Hepatocyte (in vitro differentiated cells): ENCODE measurements around the gene RUNX1. TPM values are rescaled to one million over a fixed set of nuclear protein-coding genes. Genes with fewer than 3 reads are reported as not detected.

Source experiments
- DNase-seq: peaks from one replicate; pipeline ENCODE4 v3.0.0-alpha.2; 2016; ENCODE audit warnings: low spot score
- H2AFZ ChIP-seq: fragments of 200-600 bp; sonication (generic); 2 replicates; pipeline ENCODE4 v1.6.0; 2016; ENCODE audit warnings: antibody characterized with exemption, mild to moderate bottlenecking
- H3K27ac ChIP-seq: fragments of 200-600 bp; sonication (generic); 2 replicates; pipeline ENCODE4 v1.5.1; 2016; ENCODE audit warnings: mild to moderate bottlenecking
- H3K27me3 ChIP-seq: fragments of 200-600 bp; sonication (generic); 2 replicates; pipeline ENCODE4 v1.6.1; 2016
- H3K36me3 ChIP-seq: fragments of 200-600 bp; sonication (generic); replicated peaks from 2 replicates; pipeline ENCODE4 v1.5.1; 2016; ENCODE audit warnings: low read depth; ENCODE audit not compliant: insufficient read depth
- H3K4me1 ChIP-seq: fragments of 200-600 bp; sonication (generic); 2 replicates; pipeline ENCODE4 v1.5.1; 2016; ENCODE audit warnings: mild to moderate bottlenecking, moderate library complexity; ENCODE audit not compliant: insufficient read depth
- H3K4me2 ChIP-seq: fragments of 200-600 bp; sonication (generic); 2 replicates; pipeline ENCODE4 v1.6.0; 2016
- H3K4me3 ChIP-seq: fragments of 200-600 bp; sonication (generic); 2 replicates; pipeline ENCODE4 v1.5.1; 2016; ENCODE audit warnings: mild to moderate bottlenecking
- H3K79me2 ChIP-seq: fragments of 200-600 bp; sonication (generic); 2 replicates; pipeline ENCODE4 v1.6.0; 2017; ENCODE audit warnings: mild to moderate bottlenecking
- H3K9me2 ChIP-seq: fragments of 200-600 bp; sonication (generic); replicated peaks from 2 replicates; pipeline ENCODE4 v1.6.0; 2017; ENCODE audit warnings: mild to moderate bottlenecking; ENCODE audit not compliant: insufficient read depth
- H3K9me3 ChIP-seq: fragments of 200-600 bp; sonication (generic); 2 replicates; pipeline ENCODE4 v1.5.1; 2016; ENCODE audit warnings: low read depth, mild to moderate bottlenecking
- H4K20me1 ChIP-seq: fragments of 200-600 bp; sonication (generic); 2 replicates; pipeline ENCODE4 v1.6.0; 2016; ENCODE audit warnings: mild to moderate bottlenecking; ENCODE audit not compliant: insufficient read depth, poor library complexity, severe bottlenecking
- EZH2 ChIP-seq: fragments of 200-600 bp; sonication (generic); IDR thresholded peaks from 2 replicates; pipeline ENCODE4 v1.6.1; 2016; ENCODE audit warnings: antibody characterized with exemption, mild to moderate bottlenecking, borderline replicate concordance
- EZH2phosphoT487 ChIP-seq: fragments of 200-600 bp; sonication (generic); IDR thresholded peaks from one replicate; pipeline ENCODE4 v1.6.1; 2018; ENCODE audit warnings: antibody characterized with exemption, mild to moderate bottlenecking, low read depth, moderate library complexity; ENCODE audit not compliant: unreplicated experiment, severe bottlenecking
- WGBS: methylation state at CpG from one replicate; pipeline ENCODE4 v1.1.6; 2016; ENCODE audit warnings: low lambda C conversion rate; ENCODE audit errors: missing lambda C conversion rate; 5-methylcytosine and 5-hydroxymethylcytosine counted together
- polyA plus RNA-seq: library from polyadenylated mRNA; unstranded; fragments of >200 nt; fragmentation: Nextera tagmentation; extraction: Ambion mirVana; gene quantifications from 2 replicates; pipeline ENCODE4 v1.2.1, GENCODE V29; 2016
- total RNA-seq: library from RNA; depleted of rRNA; stranded (reverse); fragments of >200 nt; gene quantifications from 2 replicates; pipeline ENCODE4 v1.2.3, GENCODE V29; 2014
- TF ChIP-seq, protein P1 (sequence below): fragments of 200-600 bp; sonication (generic); IDR thresholded peaks from 2 replicates; pipeline ENCODE4 v1.5.1; 2016; ENCODE audit warnings: antibody characterized with exemption, mild to moderate bottlenecking; ENCODE audit not compliant: poor library complexity

RUNX1 gene
- total and polyA plus RNA-seq, 2 experiments from 2014 or later, result 8.5 to 10.9 TPM

DNA sequence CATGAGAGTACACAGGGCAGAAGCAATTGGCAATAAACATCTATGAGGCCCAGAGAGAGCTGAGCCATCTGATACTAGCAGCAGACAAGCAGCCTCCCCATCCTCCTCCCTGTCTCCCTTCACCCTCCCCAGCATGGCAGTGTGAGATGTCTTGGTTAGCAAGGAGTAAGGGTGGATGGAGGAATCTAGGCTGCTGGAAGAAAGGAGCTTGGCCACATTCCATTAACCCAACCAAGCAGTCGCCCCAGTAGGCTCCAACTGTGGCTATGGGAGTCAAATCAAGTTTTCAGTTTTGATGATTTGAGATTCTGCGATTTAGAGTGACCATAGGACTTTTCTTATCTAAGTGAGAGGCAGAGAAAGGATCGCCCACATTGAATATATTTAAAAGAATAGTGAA is 12.9 kb upstream of the RUNX1 start:
- no peaks in the 10 kb centered on the region for H3K79me2 ChIP-seq
- 88% methylated on average over 3 of the region's 3 CpGs for WGBS
- H3K9me3 ChIP-seq, result no peaks in the 10 kb centered on the region
- no peak overlapping the region for H3K27ac ChIP-seq
- TF ChIP-seq, protein P1, sequence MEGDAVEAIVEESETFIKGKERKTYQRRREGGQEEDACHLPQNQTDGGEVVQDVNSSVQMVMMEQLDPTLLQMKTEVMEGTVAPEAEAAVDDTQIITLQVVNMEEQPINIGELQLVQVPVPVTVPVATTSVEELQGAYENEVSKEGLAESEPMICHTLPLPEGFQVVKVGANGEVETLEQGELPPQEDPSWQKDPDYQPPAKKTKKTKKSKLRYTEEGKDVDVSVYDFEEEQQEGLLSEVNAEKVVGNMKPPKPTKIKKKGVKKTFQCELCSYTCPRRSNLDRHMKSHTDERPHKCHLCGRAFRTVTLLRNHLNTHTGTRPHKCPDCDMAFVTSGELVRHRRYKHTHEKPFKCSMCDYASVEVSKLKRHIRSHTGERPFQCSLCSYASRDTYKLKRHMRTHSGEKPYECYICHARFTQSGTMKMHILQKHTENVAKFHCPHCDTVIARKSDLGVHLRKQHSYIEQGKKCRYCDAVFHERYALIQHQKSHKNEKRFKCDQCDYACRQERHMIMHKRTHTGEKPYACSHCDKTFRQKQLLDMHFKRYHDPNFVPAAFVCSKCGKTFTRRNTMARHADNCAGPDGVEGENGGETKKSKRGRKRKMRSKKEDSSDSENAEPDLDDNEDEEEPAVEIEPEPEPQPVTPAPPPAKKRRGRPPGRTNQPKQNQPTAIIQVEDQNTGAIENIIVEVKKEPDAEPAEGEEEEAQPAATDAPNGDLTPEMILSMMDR, result no peak
- TF ChIP-seq EZH2phosphoT487 (no peak), EZH2 (no peak)
- H4K20me1 ChIP-seq, result no peaks in the 10 kb centered on the region
- no peak overlapping the region for H2AFZ ChIP-seq
- no peak for DNase-seq
- H3K4me3 ChIP-seq, result no peak overlapping the region
- H3K27me3 ChIP-seq, result no peaks in the 10 kb centered on the region
- H3K36me3 ChIP-seq, result no peaks in the 10 kb centered on the region
- no peaks in the 10 kb centered on the region for H3K4me1 ChIP-seq
- no peak overlapping the region for H3K4me2 ChIP-seq
- H3K9me2 ChIP-seq, result no peaks in the 10 kb centered on the region

DNA sequence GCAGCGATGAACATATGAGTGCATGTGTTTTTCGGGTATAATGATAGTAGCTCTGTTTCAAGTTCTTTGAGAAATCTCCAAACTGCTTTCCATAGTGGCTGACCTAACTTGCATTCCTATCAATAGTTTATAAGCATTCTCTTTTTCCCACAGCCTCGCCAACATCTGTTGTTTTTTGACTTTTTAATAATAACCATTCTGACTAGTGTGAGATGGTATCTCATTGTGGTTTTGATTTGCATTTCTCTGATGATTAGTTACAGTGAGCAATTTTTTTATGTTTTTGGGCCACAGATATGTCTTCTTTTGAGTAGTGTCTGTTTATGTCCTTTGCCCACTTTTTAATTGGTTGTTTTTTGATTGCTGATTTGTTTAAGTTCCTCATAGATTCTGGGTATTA is 10.6 kb upstream of the RUNX1 start:
- Histone ChIP-seq H3K79me2 (no peaks in the 10 kb centered on the region), H3K9me3 (no peaks in the 10 kb centered on the region), H3K4me1 (no peaks in the 10 kb centered on the region), H3K4me3 (no peak overlapping the region), H3K9me2 (no peaks in the 10 kb centered on the region), H3K36me3 (no peaks in the 10 kb centered on the region), H3K27me3 (no peaks in the 10 kb centered on the region), H4K20me1 (no peaks in the 10 kb centered on the region), H2AFZ (no peak overlapping the region), H3K27ac (no peak overlapping the region), H3K4me2 (no peak overlapping the region)
- no peak for DNase-seq
- no peak for TF ChIP-seq EZH2
- TF ChIP-seq, protein P1, result no peak
- TF ChIP-seq EZH2phosphoT487, result no peak
- WGBS, result 98% methylated on average over 3 of the region's 3 CpGs

DNA sequence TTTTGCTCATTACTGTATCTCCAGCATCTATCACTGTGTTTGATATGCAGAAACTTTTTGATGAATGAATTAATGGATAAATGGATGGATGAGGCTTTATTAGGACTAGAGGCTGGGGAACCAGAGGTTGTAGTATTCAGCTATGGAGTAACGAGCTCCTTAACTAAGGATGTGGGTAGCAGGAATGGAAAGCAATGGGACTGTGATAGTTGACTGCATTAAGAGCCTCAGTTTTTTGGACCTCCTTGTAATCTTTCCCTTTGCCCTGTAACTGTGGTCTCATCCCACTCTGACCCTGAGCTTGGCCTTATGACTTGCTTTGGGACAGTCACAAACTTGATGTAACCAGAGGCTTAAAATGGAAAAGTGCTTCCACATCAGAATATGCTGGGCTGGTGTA is 9.0 kb upstream of the RUNX1 start:
- Histone ChIP-seq H3K4me3 (no peak overlapping the region), H4K20me1 (no peaks in the 10 kb centered on the region), H3K9me3 (no peaks in the 10 kb centered on the region), H3K9me2 (no peaks in the 10 kb centered on the region), H3K36me3 (no peaks in the 10 kb centered on the region), H3K27me3 (no peaks in the 10 kb centered on the region), H3K79me2 (no peaks in the 10 kb centered on the region), H2AFZ (no peak overlapping the region), H3K4me1 (peaks cover 6% of the 10 kb centered on the region), H3K4me2 (no peak overlapping the region), H3K27ac (no peak overlapping the region)
- no peak for DNase-seq
- WGBS, result 100% methylated on average over 1 of the region's 1 CpG
- TF ChIP-seq, protein P1, result no peak
- TF ChIP-seq EZH2, result no peak
- TF ChIP-seq EZH2phosphoT487, result no peak

DNA sequence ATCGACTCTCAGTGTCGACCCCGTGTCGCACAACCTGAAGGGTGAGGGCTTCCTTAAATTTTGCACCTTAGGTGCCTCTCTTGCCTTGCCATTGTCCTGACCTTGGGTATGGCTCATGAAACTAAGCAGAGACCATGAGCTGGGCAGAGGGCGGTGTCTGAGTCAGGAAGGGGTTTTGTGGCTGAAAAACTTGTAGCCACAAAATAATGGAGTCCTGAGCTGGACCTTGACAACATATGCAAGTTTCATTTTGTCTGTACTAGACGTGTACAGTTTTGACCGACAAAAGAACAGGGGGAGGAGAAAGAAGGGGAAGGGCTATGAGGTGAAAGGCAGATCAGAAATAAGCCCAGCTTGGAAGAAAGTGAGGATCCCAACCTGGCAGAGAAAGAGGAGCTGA is 8.3 kb upstream of the RUNX1 start:
- no peak for DNase-seq
- TF ChIP-seq EZH2 (no peak), EZH2phosphoT487 (no peak)
- TF ChIP-seq, protein P1, result no peak
- no peaks in the 10 kb centered on the region for H3K36me3 ChIP-seq
- H3K9me3 ChIP-seq, result no peaks in the 10 kb centered on the region
- no peaks in the 10 kb centered on the region for H3K9me2 ChIP-seq
- no peak overlapping the region for H3K27ac ChIP-seq
- WGBS, result 96% methylated on average over 7 of the region's 7 CpGs
- H3K79me2 ChIP-seq, result no peaks in the 10 kb centered on the region
- no peaks in the 10 kb centered on the region for H3K27me3 ChIP-seq
- no peak overlapping the region for H2AFZ ChIP-seq
- H3K4me1 ChIP-seq, result peaks cover 6% of the 10 kb centered on the region
- H4K20me1 ChIP-seq, result no peaks in the 10 kb centered on the region
- H3K4me3 ChIP-seq, result no peak overlapping the region
- no peak overlapping the region for H3K4me2 ChIP-seq
